ENCODE measurements around the gene TNFRSF14.

TNFRSF14 gene

GRCh38 chr1:2604156-2604843, 48.1 kb downstream of the TNFRSF14 start:
- DNase-seq, result no peak

GRCh38 chr1:2604844-2605508, 48.8 kb downstream of the TNFRSF14 start:
- no peak for DNase-seq

- DNase-seq, result no peak
These were observed 49.6 kb downstream of the TNFRSF14 start for GRCh38 chr1:2605509-2606395.

GRCh38 chr1:2606396-2606880, 50.3 kb downstream of the TNFRSF14 start:
- no peak for DNase-seq

GRCh38 chr1:2606881-2607621, 50.9 kb downstream of the TNFRSF14 start:
- DNase-seq, result no peak

GRCh38 chr1:2607641-2608091, 51.5 kb downstream of the TNFRSF14 start:
- DNase-seq, result no peak

GRCh38 chr1:2609319-2610035, 53.3 kb downstream of the TNFRSF14 start:
- DNase-seq, result no peak

GRCh38 chr1:2610036-2610959, 54.1 kb downstream of the TNFRSF14 start:
- no peak for DNase-seq

- no peak for DNase-seq
These were observed 54.9 kb downstream of the TNFRSF14 start for GRCh38 chr1:2611031-2611501.

GRCh38 chr1:2611621-2612437, 55.7 kb downstream of the TNFRSF14 start:
- DNase-seq, result no peak

- DNase-seq, result no peak
These were observed 56.6 kb downstream of the TNFRSF14 start for GRCh38 chr1:2612591-2613365.
